K562 (cell line): ENCODE results near the gene RASL10B. TPM values are rescaled to one million over a fixed set of nuclear protein-coding genes. Genes with fewer than 3 reads are reported as not detected.

Experiments used
- ATAC-seq: fragments of 200-7000 bp; cut with Tn5 transposase; 3 replicates; pipeline ENCODE4 v1.9.1; 2020; ENCODE audit warnings: moderate library complexity
- BruUV-seq: library from RNA; stranded (reverse); fragments of 400-500 nt; replicated peaks from 2 replicates; lab custom pipeline; 2021; lab: Mats Ljungman, UMichigan
- CTCF ChIA-PET: fragments of 300-600 bp; formaldehyde crosslinking; extraction: SDS; loops from one replicate; lab custom pipeline; 2021; ENCODE audit warnings: low intra/inter-chr PET ratio; lab: Yijun Ruan, JAX
- POLR2A ChIA-PET: fragments of 300-600, 350-650 bp; sonication (Branson Sonifier 250); formaldehyde crosslinking; extraction: SDS; loops from one replicate; lab custom pipeline; 2021; ENCODE audit warnings: antibody characterized with exemption, inconsistent platforms; lab: Yijun Ruan, JAX
- DNase-seq, 4 experiments: peaks; one replicate each; pipeline versions ENCODE4 v3.0.0 to v3.0.0-alpha.2; 2011 to 2018; ENCODE audit warnings: low spot score in 3 of 4, mixed read lengths in 3 of 4; ENCODE audit errors: extremely low read depth in 1 of 4
- FAIRE-seq: peaks from 2 replicates; lab custom pipeline; 2011; peaks lifted over from hg19 to GRCh38; lab: Jason Lieb, UNC
- H2AFZ ChIP-seq: 2 replicates; pipeline ENCODE4 v1.6.0; 2011; ENCODE audit warnings: low read depth, low read length, control low read depth, inconsistent platforms
- H3K27ac ChIP-seq: fragments of 200-600 bp; 3 replicates; pipeline ENCODE4 v1.8.0; 2011; ENCODE audit warnings: low read depth, mild to moderate bottlenecking, control low read depth, inconsistent platforms, low read length, moderate library complexity, mixed read lengths; ENCODE audit errors: extremely low read depth
- H3K27me3 ChIP-seq, 2 experiments: fragments of 300-600 bp in 1 of 2; 2 replicates in 1 of 2; 3 replicates in 1 of 2; pipeline versions ENCODE4 v1.6.0 to v1.8.0; 2011; ENCODE audit warnings: inconsistent platforms in 2 of 2, low read length in 2 of 2, mild to moderate bottlenecking in 1 of 2, mixed read lengths in 1 of 2, moderate library complexity in 1 of 2; ENCODE audit not compliant: control insufficient read depth in 2 of 2, insufficient read depth in 2 of 2
- H3K36me3 ChIP-seq: fragments of 300-600 bp; 3 replicates; pipeline ENCODE4 v1.8.0; 2011; ENCODE audit warnings: mild to moderate bottlenecking, low read length, inconsistent platforms; ENCODE audit not compliant: control insufficient read depth, insufficient read depth
- H3K4me1 ChIP-seq, 2 experiments: fragments of 200-600 bp in 1 of 2; replicated peaks in 1 of 2; 2 replicates in 1 of 2; 3 replicates in 1 of 2; pipeline versions ENCODE4 v1.5.1 to v1.8.0; 2011; ENCODE audit warnings: inconsistent platforms in 2 of 2, low read length in 2 of 2, mild to moderate bottlenecking in 1 of 2, mixed read lengths in 1 of 2, moderate library complexity in 1 of 2; ENCODE audit not compliant: control insufficient read depth in 2 of 2, insufficient read depth in 2 of 2
- H3K4me2 ChIP-seq: 2 replicates; pipeline ENCODE4 v1.6.1; 2011; ENCODE audit warnings: low read length, control low read depth, inconsistent platforms, mixed read lengths; ENCODE audit not compliant: insufficient read depth
- H3K4me3 ChIP-seq: fragments of 200-600 bp; sonication (generic), shearing (Covaris generic); 2 replicates; pipeline ENCODE4 v1.5.1; 2016; ENCODE audit warnings: control low read depth, inconsistent platforms
- H3K79me2 ChIP-seq: fragments of 200-600 bp; 3 replicates; pipeline ENCODE4 v1.8.0; 2011; ENCODE audit warnings: low read length, inconsistent platforms; ENCODE audit not compliant: control insufficient read depth, insufficient read depth
- H3K9ac ChIP-seq, 2 experiments: 2 replicates each; pipeline versions ENCODE4 v1.6.0 to v1.6.1; 2011; ENCODE audit warnings: low read depth in 2 of 2, low read length in 2 of 2, control low read depth in 1 of 2, inconsistent platforms in 1 of 2, mild to moderate bottlenecking in 1 of 2, mixed read lengths in 1 of 2; ENCODE audit not compliant: insufficient read depth in 1 of 2
- H3K9me1 ChIP-seq: one replicate; pipeline ENCODE4 v1.6.0; 2011; ENCODE audit warnings: inconsistent platforms, mild to moderate bottlenecking, low read length, moderate library complexity; ENCODE audit not compliant: control insufficient read depth, insufficient read depth
- H3K9me3 ChIP-seq: replicated peaks from 2 replicates; pipeline ENCODE4 v1.5.1; 2011; ENCODE audit warnings: low read depth, low read length, inconsistent platforms; ENCODE audit not compliant: control insufficient read depth, insufficient read depth
- H4K20me1 ChIP-seq: replicated peaks from 2 replicates; pipeline ENCODE4 v1.6.1; 2011; ENCODE audit warnings: low read length, inconsistent platforms, mixed read lengths; ENCODE audit not compliant: control insufficient read depth, insufficient read depth
- ATF4 ChIP-seq: fragments of 450-650 bp; formaldehyde crosslinking; IDR thresholded peaks from 2 replicates; pipeline ENCODE4 v1.4.0; 2022; ENCODE audit warnings: mild to moderate bottlenecking, moderate library complexity
- E2F1 ChIP-seq: sonication (generic); formaldehyde crosslinking; IDR thresholded peaks from 2 replicates; pipeline ENCODE4 v1.8.1; 2023; ENCODE audit warnings: mild to moderate bottlenecking, missing genetic modification reagents, moderate library complexity
- FIP1L1 ChIP-seq: fragments of 200-400 bp; formaldehyde crosslinking; IDR thresholded peaks from 2 replicates; pipeline ENCODE4 v1.6.1; 2018; ENCODE audit warnings: mild to moderate bottlenecking, low read depth, low read length; ENCODE audit not compliant: poor library complexity, severe bottlenecking
- GTF2E2 ChIP-seq: fragments of 200-800 bp; sonication (Bioruptor generic); IDR thresholded peaks from 2 replicates; pipeline ENCODE4 v1.6.1; 2016; ENCODE audit warnings: missing genetic modification characterization, missing compliant biosample characterization
- HSF4 ChIP-seq: fragments of 250-450 bp; sonication (Bioruptor Pico); IDR thresholded peaks from 2 replicates; pipeline ENCODE4 v2.1.2; 2022; ENCODE audit warnings: mild to moderate bottlenecking, moderate library complexity, borderline replicate concordance
- IFI16 ChIP-seq: fragments of 250-450 bp; sonication (Bioruptor Pico); IDR thresholded peaks from 2 replicates; pipeline ENCODE4 v2.1.2; 2022; ENCODE audit warnings: mild to moderate bottlenecking, inconsistent platforms
- IRF2 ChIP-seq: sonication (generic); formaldehyde crosslinking; IDR thresholded peaks from 2 replicates; pipeline ENCODE4 v1.8.1; 2022; ENCODE audit warnings: mild to moderate bottlenecking, missing genetic modification reagents
- NCOA6 ChIP-seq: fragments of 450-650 bp; IDR thresholded peaks from 2 replicates; pipeline ENCODE4 v1.6.1; 2017; ENCODE audit warnings: mild to moderate bottlenecking
- PHF20 ChIP-seq: fragments of 450-650 bp; IDR thresholded peaks from 2 replicates; pipeline ENCODE4 v1.6.1; 2018; ENCODE audit not compliant: partially characterized antibody
- RBM14 ChIP-seq: fragments of 200-400 bp; formaldehyde crosslinking; IDR thresholded peaks from 2 replicates; pipeline ENCODE4 v1.6.1; 2018; ENCODE audit warnings: low read depth, mild to moderate bottlenecking, low read length, moderate library complexity, borderline replicate concordance; ENCODE audit not compliant: insufficient read depth
- SOX6 ChIP-seq: fragments of 450-650 bp; IDR thresholded peaks from 2 replicates; pipeline ENCODE4 v1.6.1; 2014; ENCODE audit warnings: mild to moderate bottlenecking
- ZBED1 ChIP-seq: IDR thresholded peaks from 2 replicates; pipeline ENCODE4 v1.6.1; 2014
- ZNF253 ChIP-seq: fragments of 250-450 bp; sonication (Bioruptor Pico); conservative IDR thresholded peaks from 2 replicates; pipeline ENCODE4 v1.6.1; 2021; ENCODE audit warnings: mild to moderate bottlenecking
- ZNF436 ChIP-seq: fragments of 250-450, 450-650 bp; sonication (Bioruptor Pico); formaldehyde crosslinking; IDR thresholded peaks from 2 replicates; pipeline ENCODE4 v1.7.0; 2020; ENCODE audit warnings: mild to moderate bottlenecking
- ZNF766 ChIP-seq: fragments of 200-800 bp; sonication (Bioruptor generic); conservative IDR thresholded peaks from 2 replicates; pipeline ENCODE4 v1.6.1; 2016; ENCODE audit warnings: missing genetic modification characterization, missing compliant biosample characterization
- WGBS: fragments of 100-300 bp; shearing (Covaris generic); methylation state at CpG from one replicate; pipeline ENCODE4 v1.1.6; 2016; ENCODE audit warnings: low coverage, mixed read lengths; ENCODE audit not compliant: insufficient coverage; ENCODE audit errors: missing lambda C conversion rate; 5-methylcytosine and 5-hydroxymethylcytosine counted together
- in situ Hi-C: fragments of 300-500 bp; cut with MboI; formaldehyde crosslinking; loops from 4 replicates; pipeline ENCODE4 v1.15.0; 2018; ENCODE audit warnings: inconsistent platforms, mixed read lengths
- intact Hi-C: fragments of 100-400 bp; cut with micrococcal nuclease; formaldehyde crosslinking; loops from 2 replicates; pipeline ENCODE4 v1.14.2; 2022
- polyA plus RNA-seq, 8 experiments: library from polyadenylated mRNA; depleted of rRNA in 4 of 8; stranded (reverse) in 5 of 8; unstranded in 3 of 8; fragments of >200 nt; fragmentation: Nextera tagmentation in 2 of 8; fragmentation: Illumina TruSeq in 1 of 8; extraction: Ambion mirVana in 2 of 8; extraction: Trizol in 1 of 8; gene quantifications; 2 replicates each; pipeline versions ENCODE4 v1.2.1 to v1.2.3, GENCODE V29; 2011 to 2014; ENCODE audit warnings: inconsistent platforms in 1 of 8, missing spikeins in 1 of 8
- total RNA-seq, 7 experiments: library from RNA; depleted of rRNA in 6 of 7; stranded (reverse); fragments of >200 nt in 6 of 7; fragmentation: Illumina TruSeq in 2 of 7; extraction: Trizol in 2 of 7; gene quantifications; 2 replicates each; pipeline versions ENCODE4 v1.2.1 to v1.2.3, GENCODE V29; 2011 to 2021; ENCODE audit warnings: low replicate concordance in 1 of 7
- TF ChIP-seq, protein P1 (sequence below): fragments of 450-650 bp; formaldehyde crosslinking; IDR thresholded peaks from 2 replicates; pipeline ENCODE4 v1.4.0; 2020; ENCODE audit warnings: mild to moderate bottlenecking, moderate library complexity
- TF ChIP-seq, protein P2 (sequence below): fragments of 250-450 bp; sonication (Bioruptor Pico); IDR thresholded peaks from 2 replicates; pipeline ENCODE4 v1.8.0; 2021; ENCODE audit warnings: mild to moderate bottlenecking, moderate library complexity

The RASL10B gene
- total and polyA plus RNA-seq, 9 of the 15 experiments (the other 6 are each of a cell fraction or from before 2014, with no cell fraction given), result 0.04 to 0.31 (median 0.14) TPM; not detected in 2

- ChIA-PET CTCF (interaction anchor here (2.3 to 2.6 kb wide), 2 partner anchors 39 to 42 kb away, joined by 20 to 26 read pairs; partner anchors contain the start of gene TAF15), POLR2A (no interaction called here)
- Histone ChIP-seq H3K9me1 (peaks cover 3% of the 10 kb centered on the region), H3K4me1 (peaks cover 0 to 22% of the 10 kb centered on the region in 2 experiments; a peak in 3 of 5 replicates), H3K79me2 (no peaks in the 10 kb centered on the region), H3K9ac (no peak overlapping the region), H3K9me3 (no peaks in the 10 kb centered on the region), H2AFZ (no peak overlapping the region), H3K36me3 (no peaks in the 10 kb centered on the region), H3K27ac (no peak overlapping the region), H3K27me3 (peaks cover 28 to 72% of the 10 kb centered on the region in 2 experiments; a peak in 4 of 5 replicates), H4K20me1 (no peaks in the 10 kb centered on the region), H3K4me3 (no peak overlapping the region), H3K4me2 (no peak overlapping the region)
- FAIRE-seq (no peak), ATAC-seq (no peak), DNase-seq (no peak)
- BruUV-seq, result no TSS peak
- 4% methylated on average over 8 of the region's 8 CpGs for whole genome bisulfite sequencing
- in situ Hi-C loops (loop anchor here (5.0 kb wide), 1 partner anchor 41 kb away; the partner anchor contains the start of gene TAF15), intact Hi-C loops (loop anchor here (10.0 kb wide), 1 partner anchor 179 kb away; the partner anchor contains the start of gene LYZL6)
- TF ChIP-seq, protein P1, sequence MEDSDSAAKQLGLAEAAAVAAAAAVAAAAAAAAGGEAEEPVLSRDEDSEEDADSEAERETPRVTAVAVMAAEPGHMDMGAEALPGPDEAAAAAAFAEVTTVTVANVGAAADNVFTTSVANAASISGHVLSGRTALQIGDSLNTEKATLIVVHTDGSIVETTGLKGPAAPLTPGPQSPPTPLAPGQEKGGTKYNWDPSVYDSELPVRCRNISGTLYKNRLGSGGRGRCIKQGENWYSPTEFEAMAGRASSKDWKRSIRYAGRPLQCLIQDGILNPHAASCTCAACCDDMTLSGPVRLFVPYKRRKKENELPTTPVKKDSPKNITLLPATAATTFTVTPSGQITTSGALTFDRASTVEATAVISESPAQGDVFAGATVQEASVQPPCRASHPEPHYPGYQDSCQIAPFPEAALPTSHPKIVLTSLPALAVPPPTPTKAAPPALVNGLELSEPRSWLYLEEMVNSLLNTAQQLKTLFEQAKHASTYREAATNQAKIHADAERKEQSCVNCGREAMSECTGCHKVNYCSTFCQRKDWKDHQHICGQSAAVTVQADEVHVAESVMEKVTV (CRISPR knock-in tag), result no peak
- no peak for TF ChIP-seq FIP1L1
- no peak for TF ChIP-seq IRF2
- no peak for TF ChIP-seq HSF4 (CRISPR knock-in tag)
- no peak for TF ChIP-seq GTF2E2 (tag)
- no peak for TF ChIP-seq RBM14
- no peak for TF ChIP-seq NCOA6
- no peak for TF ChIP-seq ZNF436 (CRISPR knock-in tag)
- TF ChIP-seq ZNF766, result no peak
- TF ChIP-seq SOX6, result no peak
- no peak for TF ChIP-seq ZBED1
- TF ChIP-seq, protein P2, sequence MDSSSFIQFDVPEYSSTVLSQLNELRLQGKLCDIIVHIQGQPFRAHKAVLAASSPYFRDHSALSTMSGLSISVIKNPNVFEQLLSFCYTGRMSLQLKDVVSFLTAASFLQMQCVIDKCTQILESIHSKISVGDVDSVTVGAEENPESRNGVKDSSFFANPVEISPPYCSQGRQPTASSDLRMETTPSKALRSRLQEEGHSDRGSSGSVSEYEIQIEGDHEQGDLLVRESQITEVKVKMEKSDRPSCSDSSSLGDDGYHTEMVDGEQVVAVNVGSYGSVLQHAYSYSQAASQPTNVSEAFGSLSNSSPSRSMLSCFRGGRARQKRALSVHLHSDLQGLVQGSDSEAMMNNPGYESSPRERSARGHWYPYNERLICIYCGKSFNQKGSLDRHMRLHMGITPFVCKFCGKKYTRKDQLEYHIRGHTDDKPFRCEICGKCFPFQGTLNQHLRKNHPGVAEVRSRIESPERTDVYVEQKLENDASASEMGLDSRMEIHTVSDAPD, result no peak
- no peak for TF ChIP-seq E2F1 (CRISPR knock-in tag)
- TF ChIP-seq ATF4 (CRISPR knock-in tag), result no peak
- TF ChIP-seq ZNF253 (CRISPR knock-in tag), result no peak
- no peak for TF ChIP-seq IFI16
- no peak for TF ChIP-seq PHF20
Measured at GRCh38 chr17:35765756-35766488, 34.5 kb downstream of the RASL10B start.
